Hepatic stellate cell (primary cell): ENCODE measurements around the gene PDZD11.
"Not testable (repeated sequence)": the region's sequence is repeated elsewhere in the genome, so short reads cannot be mapped to it uniquely, and the experiment has no call there.

Source experiments
- DNase-seq: peaks from one replicate; pipeline ENCODE4 v3.0.0; 2011; ENCODE audit warnings: low spot score

PDZD11 gene

DNA sequence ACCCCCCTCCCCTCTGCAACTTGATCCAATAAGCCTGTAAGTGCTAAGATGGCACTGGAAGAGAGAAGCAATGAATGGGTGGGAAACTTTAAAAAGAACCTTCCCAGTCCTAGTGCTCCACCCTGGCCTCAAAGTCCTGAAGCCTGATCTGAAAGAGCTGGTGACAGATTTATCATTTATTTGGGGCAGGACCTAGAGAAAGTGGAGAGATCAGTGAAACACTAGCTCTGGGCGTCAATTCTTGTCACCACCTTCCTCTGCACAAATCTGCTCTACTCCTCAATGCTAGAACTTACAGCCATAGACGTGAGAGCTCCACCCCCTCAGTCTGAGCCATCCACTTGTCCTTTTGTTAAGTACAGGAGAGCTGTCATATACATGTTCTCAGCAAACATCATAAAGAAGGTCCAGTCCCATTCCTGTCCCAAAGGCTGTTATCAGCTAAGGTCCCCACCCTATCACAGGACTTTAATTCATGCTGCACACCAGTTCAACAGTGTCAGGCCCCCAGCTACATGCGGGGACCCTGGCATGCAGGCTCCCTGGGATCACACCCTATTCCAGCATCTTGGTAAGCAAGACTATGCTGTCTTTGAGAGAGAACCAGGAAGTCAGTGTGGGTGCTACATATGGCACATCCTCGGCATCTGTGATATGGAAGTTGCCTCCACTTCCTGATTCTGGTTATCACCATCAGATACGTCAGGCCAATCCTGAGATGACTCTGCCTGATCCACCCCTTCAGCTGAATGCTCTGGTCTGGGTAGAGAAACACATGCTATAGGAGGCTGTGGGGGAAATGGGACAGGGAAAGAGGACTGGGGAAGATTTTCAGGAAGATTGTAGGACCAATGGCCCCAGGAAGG is 32.1 kb downstream of the PDZD11 start:
- no peak for DNase-seq

DNA sequence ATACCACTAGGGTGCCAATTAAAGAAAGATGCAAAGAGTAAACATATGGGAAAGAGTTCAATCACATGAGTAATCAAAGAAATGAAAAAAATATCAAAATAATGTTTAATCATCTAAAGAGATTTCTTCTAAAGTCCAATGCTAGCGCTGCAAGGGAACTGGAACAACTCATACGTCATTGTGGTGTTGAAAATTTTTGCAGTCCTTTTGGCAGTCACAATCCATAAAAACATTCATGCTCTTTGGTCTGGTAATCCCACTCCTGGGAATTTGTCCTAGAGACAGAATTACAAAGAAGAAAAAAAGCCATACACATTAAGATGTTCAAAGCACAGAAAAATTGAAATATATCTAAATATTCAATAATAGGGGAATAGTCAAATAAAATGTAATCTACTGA is 34.3 kb downstream of the PDZD11 start:
- no peak for DNase-seq

DNA sequence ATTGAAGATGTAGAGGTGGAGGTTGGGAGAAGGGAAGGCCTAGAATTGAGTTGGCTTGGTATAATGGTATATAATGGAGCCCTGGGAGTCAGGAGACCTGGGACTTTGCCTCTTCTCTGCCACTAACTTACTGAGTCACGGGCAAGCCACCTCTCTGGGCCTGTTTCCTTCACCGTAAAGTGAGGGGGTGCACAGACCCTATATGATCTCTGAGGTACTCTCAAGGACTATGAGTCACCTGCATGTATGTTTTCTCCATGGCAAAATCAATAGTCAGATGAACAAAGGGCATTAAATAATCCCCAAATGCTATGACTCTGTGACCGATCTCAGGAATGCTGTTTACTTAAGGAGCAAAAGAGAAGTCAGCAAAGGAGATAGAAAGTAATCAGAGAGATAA is 34.8 kb downstream of the PDZD11 start:
- no peak for DNase-seq

DNA sequence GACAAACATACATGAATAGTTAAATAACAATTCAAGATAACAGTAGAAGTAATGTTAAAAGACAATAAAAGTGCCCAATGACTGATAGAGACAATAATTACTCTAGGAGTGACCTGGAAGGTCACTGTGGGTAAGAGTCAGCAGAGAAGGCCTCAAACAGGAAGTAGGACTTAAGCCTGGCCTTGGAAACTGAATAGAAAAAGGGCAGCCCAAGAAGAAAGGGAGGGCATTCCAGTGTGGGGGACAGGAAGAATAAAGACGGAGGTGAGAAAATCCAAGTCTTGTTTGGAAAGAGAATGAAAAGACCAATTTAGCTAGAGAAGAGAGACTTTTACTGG is 35.7 kb downstream of the PDZD11 start:
- DNase-seq, result no peak

DNA sequence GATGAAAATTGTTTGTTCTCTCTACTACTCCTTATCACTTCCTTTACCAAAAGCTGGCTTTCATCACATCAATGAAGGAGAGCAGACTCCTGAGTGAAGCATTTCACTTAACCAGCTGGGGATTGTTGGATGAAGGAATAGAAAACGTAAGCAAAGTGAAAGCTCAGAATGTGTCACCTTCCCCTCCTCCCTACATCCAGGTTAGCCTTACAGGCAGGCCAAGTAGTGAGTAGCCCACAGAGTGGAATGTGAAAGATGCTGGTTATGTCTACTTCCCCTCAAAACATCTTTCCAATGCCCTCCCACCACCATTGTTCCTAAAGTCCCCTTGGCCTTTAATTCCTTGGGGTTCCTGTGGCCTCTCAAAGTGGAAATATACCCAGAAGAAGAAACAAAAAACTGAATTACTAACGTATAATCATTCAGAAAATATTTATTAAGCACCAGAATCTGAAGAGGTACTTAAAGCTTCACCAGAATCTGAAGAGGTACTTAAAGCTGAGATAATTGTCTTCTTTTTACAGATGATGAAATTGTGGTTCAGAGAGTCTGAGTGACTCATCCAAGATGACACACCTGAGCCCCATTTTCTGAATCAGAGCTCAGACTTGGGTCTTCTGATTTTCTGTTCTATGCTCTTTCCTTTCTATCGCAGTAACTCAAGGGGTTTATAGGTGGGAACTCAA is 36.2 kb downstream of the PDZD11 start:
- no peak for DNase-seq

DNA sequence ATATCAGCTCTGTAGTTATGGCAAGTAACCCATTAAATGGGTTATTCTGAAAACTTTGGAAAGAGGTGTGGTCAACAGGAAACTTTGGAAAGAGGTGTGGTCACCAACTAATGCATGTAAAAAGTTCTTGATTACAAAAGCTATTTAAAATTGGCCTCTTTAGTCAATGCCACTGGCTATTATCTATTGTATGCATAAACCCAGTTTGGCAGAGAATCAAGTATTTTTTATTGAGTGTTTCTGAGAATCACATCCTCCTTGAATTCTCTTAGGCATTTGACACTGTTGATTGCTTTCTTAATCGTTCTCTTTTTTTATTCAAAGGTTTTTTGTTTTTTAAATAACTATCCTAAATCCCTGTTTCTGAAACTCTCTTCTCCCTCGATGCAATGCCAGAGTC is 37.2 kb downstream of the PDZD11 start:
- no peak for DNase-seq

DNA sequence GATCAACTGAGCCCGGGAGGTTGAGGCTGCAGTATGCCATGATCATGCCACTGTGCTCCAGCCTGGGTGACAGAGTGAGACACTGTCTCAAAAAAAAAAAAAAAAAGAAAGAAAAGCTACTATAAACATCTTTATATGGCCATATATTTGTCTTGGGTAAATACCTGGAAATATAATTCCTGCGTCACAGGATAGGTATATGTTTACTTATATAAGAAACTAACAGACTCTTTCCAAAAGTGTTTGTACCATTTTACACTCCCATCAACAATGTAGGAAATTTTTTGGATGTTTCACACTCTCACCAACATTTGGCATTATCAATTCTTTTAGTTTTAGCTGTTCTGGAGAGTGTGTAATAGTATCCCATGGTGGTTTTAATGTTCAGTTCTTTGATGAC is 42.5 kb downstream of the PDZD11 start:
- no peak for DNase-seq

DNA sequence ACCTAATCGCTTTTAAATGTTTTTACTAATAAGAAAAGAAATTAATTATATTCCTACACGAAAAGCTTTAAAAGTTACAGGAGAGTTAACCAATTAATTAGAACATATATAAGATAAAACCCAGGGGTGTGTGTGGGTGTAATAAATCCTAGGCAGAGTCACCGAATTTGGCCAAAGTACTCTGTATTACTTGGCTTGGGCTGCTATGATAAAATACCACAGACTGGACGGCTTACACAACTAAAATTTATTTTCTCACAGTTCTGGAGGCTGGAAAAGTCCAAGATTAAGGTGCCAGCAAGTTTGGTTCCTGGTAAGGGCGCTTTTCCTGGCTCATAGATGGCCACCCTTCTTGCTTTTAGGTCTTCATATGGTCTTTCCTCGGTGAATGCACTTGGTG is 44.8 kb downstream of the PDZD11 start:
- DNase-seq, result no peak

DNA sequence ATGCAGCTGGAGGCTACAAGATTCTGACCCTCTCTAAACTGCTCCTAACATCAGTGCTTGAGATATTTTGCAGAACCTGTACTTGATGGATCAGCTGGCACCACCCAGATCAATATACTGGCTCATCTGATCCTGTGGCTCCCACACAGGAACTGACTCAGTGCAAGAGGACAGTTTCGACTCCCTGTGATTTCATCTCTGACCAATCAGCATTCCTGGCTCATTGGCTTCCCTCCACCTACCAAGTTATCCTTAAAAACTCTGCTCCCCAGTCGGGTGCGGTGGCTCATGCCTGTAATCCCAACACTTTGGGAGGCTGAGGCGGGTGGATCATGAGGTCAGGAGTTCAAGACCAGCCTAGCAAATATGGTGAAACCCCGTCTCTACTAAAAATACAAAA is 46.1 kb downstream of the PDZD11 start:
- DNase-seq, result not testable (repeated sequence)

DNA sequence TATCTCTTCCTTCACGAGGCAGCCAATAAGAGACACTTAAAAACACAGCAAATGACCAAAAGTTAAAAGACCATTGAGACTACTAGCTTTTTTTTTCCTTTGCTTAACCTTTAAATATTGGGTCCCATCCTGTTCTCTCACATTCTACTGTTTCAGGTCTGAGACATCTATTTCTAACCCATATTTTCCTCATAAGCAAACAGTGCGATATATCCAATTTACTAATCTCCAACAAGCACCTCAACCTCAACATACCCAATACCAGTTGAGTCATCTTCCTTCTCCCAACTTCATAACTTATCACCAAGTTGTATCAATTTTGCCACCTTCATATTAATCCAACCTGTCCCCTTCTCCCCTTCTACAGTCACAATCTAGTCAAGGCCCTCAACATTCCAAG is 48.2 kb downstream of the PDZD11 start:
- no peak for DNase-seq

DNA sequence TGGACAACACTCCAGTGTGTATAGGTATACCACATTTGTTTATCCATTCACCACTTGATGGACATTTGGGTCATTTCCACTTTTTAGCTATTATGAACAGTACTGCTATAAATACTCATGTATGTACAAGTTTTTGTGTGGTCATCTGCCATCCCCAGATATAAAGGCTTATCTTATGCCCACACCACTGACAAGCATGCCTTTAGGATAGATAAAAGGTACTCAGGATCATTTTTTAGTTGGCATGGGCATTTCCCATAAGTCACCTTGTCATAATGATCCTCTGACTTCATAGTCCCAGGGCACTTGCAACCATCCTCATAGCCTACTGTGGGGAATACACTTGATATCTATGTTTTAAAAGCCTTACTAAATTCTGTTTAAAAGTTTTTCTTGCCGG is 49.0 kb downstream of the PDZD11 start:
- no peak for DNase-seq
